Skeletal muscle satellite cell (primary cell): ENCODE data around the gene CFAP43.
A peak's percentile ranks its signal among the peaks of the same experiment; 100 is the strongest.

Experiments used
- H3K27me3 ChIP-seq: 2 replicates; pipeline ENCODE4 v1.7.0; 2013; ENCODE audit warnings: low read length; ENCODE audit not compliant: control insufficient read depth, insufficient read depth
- H3K36me3 ChIP-seq: 2 replicates; pipeline ENCODE4 v1.7.0; 2013; ENCODE audit warnings: mild to moderate bottlenecking, control low read depth, low read length; ENCODE audit not compliant: insufficient read depth
- H3K4me1 ChIP-seq: 2 replicates; pipeline ENCODE4 v1.7.0; 2013; ENCODE audit warnings: low read length; ENCODE audit not compliant: control insufficient read depth, insufficient read depth
- H3K4me2 ChIP-seq: 2 replicates; pipeline ENCODE4 v1.7.0; 2013; ENCODE audit warnings: mild to moderate bottlenecking, low read length
- H3K4me3 ChIP-seq: 2 replicates; pipeline ENCODE4 v1.7.0; 2013; ENCODE audit warnings: low read length
- H3K9ac ChIP-seq: 2 replicates; pipeline ENCODE4 v1.7.0; 2013; ENCODE audit warnings: mild to moderate bottlenecking, low read depth, low read length, moderate library complexity
- H3K9me3 ChIP-seq: replicated peaks from 2 replicates; pipeline ENCODE4 v1.7.0; 2013; ENCODE audit warnings: mild to moderate bottlenecking, control low read depth, low read length

CFAP43 gene

GRCh38 chr10:104267721-104268404, 35.7 kb upstream of the CFAP43 start:
- Histone ChIP-seq H3K4me1 (peaks cover under 1% of the 10 kb centered on the region), H3K36me3 (peaks cover 67% of the 10 kb centered on the region), H3K4me3 (no peak overlapping the region)

GRCh38 chr10:104264783-104265182, 32.6 kb upstream of the CFAP43 start:
- Histone ChIP-seq H3K4me3 (no peak overlapping the region), H3K27me3 (no peaks in the 10 kb centered on the region), H3K4me1 (peaks cover 23% of the 10 kb centered on the region), H3K36me3 (peaks cover 95% of the 10 kb centered on the region), H3K4me2 (no peak overlapping the region), H3K9ac (no peak overlapping the region), H3K9me3 (no peaks in the 10 kb centered on the region)

More at GRCh38 chr10:104267721-104268404, 35.7 kb upstream of the CFAP43 start:
- Histone ChIP-seq H3K9me3 (no peaks in the 10 kb centered on the region), H3K9ac (peak overlapping the region; percentile 18), H3K4me2 (peak overlapping the region; percentile 50), H3K27me3 (no peaks in the 10 kb centered on the region)

GRCh38 chr10:104262055-104262454, 29.9 kb upstream of the CFAP43 start:
- H3K27me3 ChIP-seq = no peaks in the 10 kb centered on the region
- H3K36me3 ChIP-seq = peaks cover 95% of the 10 kb centered on the region
- H3K9ac ChIP-seq = no peak overlapping the region
- peaks cover 49% of the 10 kb centered on the region for H3K4me1 ChIP-seq
- no peaks in the 10 kb centered on the region for H3K9me3 ChIP-seq
- H3K4me3 ChIP-seq = no peak overlapping the region
- no peak overlapping the region for H3K4me2 ChIP-seq

GRCh38 chr10:104260775-104261115, 28.6 kb upstream of the CFAP43 start:
- Histone ChIP-seq H3K4me2 (peak overlapping the region; percentile 57), H3K36me3 (peaks cover 87% of the 10 kb centered on the region), H3K27me3 (no peaks in the 10 kb centered on the region), H3K9me3 (no peaks in the 10 kb centered on the region), H3K4me3 (no peak overlapping the region), H3K9ac (peak overlapping the region; percentile 44), H3K4me1 (peaks cover 58% of the 10 kb centered on the region)

GRCh38 chr10:104259999-104260774, 28.0 kb upstream of the CFAP43 start:
- H3K9me3 ChIP-seq = no peaks in the 10 kb centered on the region
- H3K4me1 ChIP-seq = peaks cover 58% of the 10 kb centered on the region
- H3K4me3 ChIP-seq = peak overlapping the region; percentile 14
- peak overlapping the region; percentile 57 for H3K4me2 ChIP-seq
- peak overlapping the region; percentile 44 for H3K9ac ChIP-seq
- H3K27me3 ChIP-seq = no peaks in the 10 kb centered on the region
- peaks cover 82% of the 10 kb centered on the region for H3K36me3 ChIP-seq

GRCh38 chr10:104259456-104259855, 27.3 kb upstream of the CFAP43 start:
- H3K9me3 ChIP-seq = no peaks in the 10 kb centered on the region
- H3K9ac ChIP-seq = peak overlapping the region; percentile 44
- H3K4me1 ChIP-seq = peaks cover 59% of the 10 kb centered on the region
- no peaks in the 10 kb centered on the region for H3K27me3 ChIP-seq
- peaks cover 74% of the 10 kb centered on the region for H3K36me3 ChIP-seq
- H3K4me3 ChIP-seq = no peak overlapping the region
- peak overlapping the region; percentile 10 for H3K4me2 ChIP-seq

GRCh38 chr10:104258209-104258608, 26.0 kb upstream of the CFAP43 start:
- Histone ChIP-seq H3K9ac (no peak overlapping the region), H3K4me2 (peak overlapping the region; percentile 13), H3K4me3 (no peak overlapping the region), H3K4me1 (peaks cover 67% of the 10 kb centered on the region), H3K36me3 (peaks cover 62% of the 10 kb centered on the region), H3K27me3 (no peaks in the 10 kb centered on the region), H3K9me3 (no peaks in the 10 kb centered on the region)

GRCh38 chr10:104257235-104257634, 25.1 kb upstream of the CFAP43 start:
- no peaks in the 10 kb centered on the region for H3K27me3 ChIP-seq
- peaks cover 53% of the 10 kb centered on the region for H3K36me3 ChIP-seq
- no peaks in the 10 kb centered on the region for H3K9me3 ChIP-seq
- H3K4me1 ChIP-seq = peaks cover 67% of the 10 kb centered on the region
- H3K9ac ChIP-seq = peak overlapping the region; percentile 97
- peak overlapping the region; percentile 79 for H3K4me3 ChIP-seq
- H3K4me2 ChIP-seq = peak overlapping the region; percentile 94

GRCh38 chr10:104256335-104256961, 24.3 kb upstream of the CFAP43 start:
- peaks cover 45% of the 10 kb centered on the region for H3K36me3 ChIP-seq
- peaks cover 61% of the 10 kb centered on the region for H3K4me1 ChIP-seq
- peak overlapping the region; percentile 94 for H3K4me2 ChIP-seq
- H3K27me3 ChIP-seq = no peaks in the 10 kb centered on the region
- H3K4me3 ChIP-seq = peak overlapping the region; percentile 79
- no peaks in the 10 kb centered on the region for H3K9me3 ChIP-seq
- H3K9ac ChIP-seq = peak overlapping the region; percentile 97

- no peaks in the 10 kb centered on the region for H3K27me3 ChIP-seq
- peak overlapping the region; percentile 97 for H3K9ac ChIP-seq
- peak overlapping the region; percentile 79 for H3K4me3 ChIP-seq
- H3K4me1 ChIP-seq = peaks cover 51% of the 10 kb centered on the region
- H3K36me3 ChIP-seq = peaks cover 38% of the 10 kb centered on the region
- H3K4me2 ChIP-seq = peak overlapping the region; percentile 94
- no peaks in the 10 kb centered on the region for H3K9me3 ChIP-seq
Observed at GRCh38 chr10:104255311-104255981, 23.3 kb upstream of the CFAP43 start.
